Psoas muscle (tissue), 8 donors: ENCODE results near the gene PPFIA1. TPM values are rescaled to one million over a fixed set of nuclear protein-coding genes. Genes with fewer than 3 reads are reported as not detected.

Source experiments
- ATAC-seq, 4 donors: fragments of 200-7000 bp; cut with Tn5 transposase; one replicate each; pipeline ENCODE4 v1.9.1; 2020; ENCODE audit warnings: moderate library complexity in 3 of 4, mild to moderate bottlenecking in 2 of 4
- DNase-seq, 2 donors: peaks; one replicate each; pipeline ENCODE4 v3.0.0-alpha.2; 2020
- H3K27ac ChIP-seq: fragments of 200-600 bp; one replicate; pipeline ENCODE4 v1.8.0; 2022
- H3K27me3 ChIP-seq, 3 donors: fragments of 200-600 bp in 1 of 3; one replicate each; pipeline versions ENCODE4 v1.6.1 to v1.8.0; 2013 to 2022; ENCODE audit warnings: low read length in 2 of 3, mild to moderate bottlenecking in 2 of 3, moderate library complexity in 1 of 3; ENCODE audit not compliant: insufficient read depth in 3 of 3
- H3K36me3 ChIP-seq, 2 donors: fragments of 200-600 bp in 1 of 2; one replicate each; pipeline versions ENCODE4 v1.6.1 to v1.8.0; 2013 to 2022; ENCODE audit warnings: low read depth in 1 of 2, mild to moderate bottlenecking in 1 of 2, moderate library complexity in 1 of 2; ENCODE audit not compliant: insufficient read depth in 1 of 2
- H3K4me1 ChIP-seq: fragments of 200-600 bp; one replicate; pipeline ENCODE4 v1.8.0; 2022
- H3K4me3 ChIP-seq: fragments of 200-600 bp; one replicate; pipeline ENCODE4 v1.8.0; 2022; ENCODE audit warnings: mild to moderate bottlenecking
- H3K9me3 ChIP-seq: fragments of 200-600 bp; one replicate; pipeline ENCODE4 v1.8.0; 2022
- WGBS, 3 donors: extraction: QIAGEN DNeasy Blood & Tissue Kit; methylation state at CpG; one replicate each; pipeline versions ENCODE4 v1.1.6 to v1.1.7; 2013; 5-methylcytosine and 5-hydroxymethylcytosine counted together
- intact Hi-C, 2 donors: fragments of 100-400 bp; cut with DNase I; formaldehyde crosslinking; loops; one replicate each; pipeline versions ENCODE4 v1.11.0 to v1.14.2; 2022
- polyA plus RNA-seq, 3 donors: library from polyadenylated mRNA; stranded (reverse); fragments of 200-250 nt; gene quantifications; one replicate each; pipeline ENCODE4 v1.2.3, GENCODE V29; 2013
- total RNA-seq, 4 donors: library from RNA; stranded (reverse); fragmentation: NEBNext Ultra II Directional in 2 of 4; extraction: Animal tissue kit (Norgen Biotek cat#: 25700) in 2 of 4; gene quantifications; one replicate each; pipeline versions ENCODE4 v1.2.1 to v1.2.4, GENCODE V29; 2021 to 2023
- TF ChIP-seq, protein P1 (sequence below): fragments of 200-600 bp; IDR thresholded peaks from one replicate; pipeline ENCODE4 v1.8.0; 2022; ENCODE audit warnings: antibody characterized with exemption
- donor health status: healthy with polysubstance abuse.
- donor health status: DM: no; HTN: no; CAD: no; lungs with moderate emphysema.
- donor health status: Bipolar disorder and iron deficiency.
- donor health status: healthy.
- donor health status: DM: yes; HTN: yes; CAD: no.
- donor health status: DM: no; HTN: no; CAD: no.
- donor health status: DM: no; HTN: no; CAD: no.
- donor health status: DM: yes; HTN: yes; CAD: no.

Gene PPFIA1
- total and polyA plus RNA-seq, 7 donors: 16.7 to 49.5 (median 34.3) TPM

DNA sequence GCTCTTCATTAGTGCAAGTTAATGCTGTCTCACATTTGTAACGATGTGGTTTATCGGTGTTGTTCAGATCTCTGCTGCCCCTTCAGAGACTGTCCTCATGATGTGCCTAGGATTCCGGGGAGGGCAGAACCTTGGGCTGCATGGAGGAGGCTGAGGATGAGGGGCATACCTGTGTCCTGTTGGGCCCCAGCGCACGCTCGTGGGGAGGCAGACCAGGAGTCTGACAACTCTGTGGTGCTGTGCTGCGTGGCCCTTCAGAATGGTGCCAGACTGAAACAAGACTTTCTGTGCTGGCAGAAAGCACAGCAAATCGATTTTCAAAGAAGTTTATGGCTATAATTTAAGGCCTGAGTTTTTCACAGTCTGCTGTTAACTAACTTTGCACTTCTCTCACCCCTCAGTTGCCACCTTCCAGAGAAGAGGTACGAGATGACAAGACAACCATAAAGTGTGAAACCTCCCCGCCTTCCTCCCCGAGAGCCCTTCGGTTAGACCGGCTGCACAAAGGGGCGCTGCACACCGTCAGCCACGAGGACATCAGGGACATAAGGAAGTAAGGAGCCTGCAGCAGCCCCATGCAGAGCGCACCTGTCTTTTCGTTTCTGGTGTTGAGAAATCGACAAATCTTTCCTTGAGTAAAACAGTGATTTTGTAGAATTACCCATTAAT is 83.5 kb downstream of the PPFIA1 start:
- Histone ChIP-seq H3K4me3 (no peak overlapping the region), H3K36me3 (peaks cover 10 to 94% of the 10 kb centered on the region in 2 donors), H3K27me3 (no peaks in the 10 kb centered on the region), H3K9me3 (no peaks in the 10 kb centered on the region), H3K27ac (no peak overlapping the region), H3K4me1 (no peaks in the 10 kb centered on the region)
- intact Hi-C loops: no loop called here
- DNase-seq (no peak), ATAC-seq (no peak)
- WGBS, 3 donors: 71 to 77% (median 74%) methylated on average over 19 of the region's 19 CpGs
- TF ChIP-seq, protein P1, sequence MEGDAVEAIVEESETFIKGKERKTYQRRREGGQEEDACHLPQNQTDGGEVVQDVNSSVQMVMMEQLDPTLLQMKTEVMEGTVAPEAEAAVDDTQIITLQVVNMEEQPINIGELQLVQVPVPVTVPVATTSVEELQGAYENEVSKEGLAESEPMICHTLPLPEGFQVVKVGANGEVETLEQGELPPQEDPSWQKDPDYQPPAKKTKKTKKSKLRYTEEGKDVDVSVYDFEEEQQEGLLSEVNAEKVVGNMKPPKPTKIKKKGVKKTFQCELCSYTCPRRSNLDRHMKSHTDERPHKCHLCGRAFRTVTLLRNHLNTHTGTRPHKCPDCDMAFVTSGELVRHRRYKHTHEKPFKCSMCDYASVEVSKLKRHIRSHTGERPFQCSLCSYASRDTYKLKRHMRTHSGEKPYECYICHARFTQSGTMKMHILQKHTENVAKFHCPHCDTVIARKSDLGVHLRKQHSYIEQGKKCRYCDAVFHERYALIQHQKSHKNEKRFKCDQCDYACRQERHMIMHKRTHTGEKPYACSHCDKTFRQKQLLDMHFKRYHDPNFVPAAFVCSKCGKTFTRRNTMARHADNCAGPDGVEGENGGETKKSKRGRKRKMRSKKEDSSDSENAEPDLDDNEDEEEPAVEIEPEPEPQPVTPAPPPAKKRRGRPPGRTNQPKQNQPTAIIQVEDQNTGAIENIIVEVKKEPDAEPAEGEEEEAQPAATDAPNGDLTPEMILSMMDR: no peak

DNA sequence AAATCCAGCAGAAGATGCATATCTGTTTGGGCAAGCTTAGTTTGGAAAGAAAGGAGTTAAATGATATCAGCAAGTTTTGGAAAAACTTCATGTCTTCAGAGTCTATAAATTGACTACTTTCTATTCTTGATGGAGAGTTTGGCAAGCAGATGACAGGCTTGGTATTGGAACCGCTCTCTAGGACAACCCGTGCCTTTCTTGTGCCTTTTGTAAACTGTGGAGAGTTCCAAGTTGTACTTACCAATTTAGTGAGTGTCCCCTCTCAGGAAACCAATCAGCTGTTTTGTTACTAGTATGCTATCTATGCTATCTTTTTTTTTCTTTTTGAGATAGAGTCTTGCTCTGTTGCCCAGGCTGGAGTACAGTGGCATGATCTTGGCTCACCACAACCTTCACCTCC is 84.1 kb downstream of the PPFIA1 start:
- Histone ChIP-seq H3K9me3 (no peaks in the 10 kb centered on the region), H3K27ac (no peak overlapping the region), H3K4me3 (no peak overlapping the region), H3K4me1 (no peaks in the 10 kb centered on the region), H3K27me3 (no peaks in the 10 kb centered on the region), H3K36me3 (peaks cover 10 to 94% of the 10 kb centered on the region in 2 donors)
- ATAC-seq (no peak), DNase-seq (no peak)
- TF ChIP-seq, protein P1: no peak
- WGBS, 3 donors: 54 to 94% (median 84%) methylated on average over 2 of the region's 2 CpGs
- intact Hi-C loops: no loop called here

DNA sequence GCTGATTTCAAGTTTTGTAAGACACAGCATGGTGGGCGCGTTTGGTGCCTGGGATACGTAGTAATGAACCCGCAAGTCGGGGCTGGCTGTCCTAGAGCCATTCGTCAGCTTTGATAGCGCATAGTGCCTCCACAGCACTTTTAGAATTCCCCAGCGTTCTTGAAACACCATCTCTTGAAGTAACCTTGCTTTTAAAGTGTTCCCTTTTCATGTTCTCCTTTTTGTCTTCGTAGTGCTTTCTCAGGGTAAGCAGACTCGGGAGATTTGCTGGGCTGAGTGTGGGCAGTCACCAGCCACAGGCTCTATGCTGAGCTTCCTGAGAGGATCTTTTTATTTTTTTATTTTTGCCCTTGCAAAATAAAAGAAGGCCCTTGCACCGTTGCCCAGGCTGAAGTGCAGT is 88.3 kb downstream of the PPFIA1 start:
- Histone ChIP-seq H3K27me3 (no peaks in the 10 kb centered on the region), H3K27ac (no peak overlapping the region), H3K4me1 (no peaks in the 10 kb centered on the region), H3K9me3 (no peaks in the 10 kb centered on the region), H3K4me3 (no peak overlapping the region), H3K36me3 (peaks cover 10 to 94% of the 10 kb centered on the region in 2 donors)
- intact Hi-C loops: no loop called here
- WGBS, 3 donors: 87 to 97% (median 95%) methylated on average over 11 of the region's 11 CpGs
- no peak for ATAC-seq
- TF ChIP-seq, protein P1: no peak
- no peak for DNase-seq

DNA sequence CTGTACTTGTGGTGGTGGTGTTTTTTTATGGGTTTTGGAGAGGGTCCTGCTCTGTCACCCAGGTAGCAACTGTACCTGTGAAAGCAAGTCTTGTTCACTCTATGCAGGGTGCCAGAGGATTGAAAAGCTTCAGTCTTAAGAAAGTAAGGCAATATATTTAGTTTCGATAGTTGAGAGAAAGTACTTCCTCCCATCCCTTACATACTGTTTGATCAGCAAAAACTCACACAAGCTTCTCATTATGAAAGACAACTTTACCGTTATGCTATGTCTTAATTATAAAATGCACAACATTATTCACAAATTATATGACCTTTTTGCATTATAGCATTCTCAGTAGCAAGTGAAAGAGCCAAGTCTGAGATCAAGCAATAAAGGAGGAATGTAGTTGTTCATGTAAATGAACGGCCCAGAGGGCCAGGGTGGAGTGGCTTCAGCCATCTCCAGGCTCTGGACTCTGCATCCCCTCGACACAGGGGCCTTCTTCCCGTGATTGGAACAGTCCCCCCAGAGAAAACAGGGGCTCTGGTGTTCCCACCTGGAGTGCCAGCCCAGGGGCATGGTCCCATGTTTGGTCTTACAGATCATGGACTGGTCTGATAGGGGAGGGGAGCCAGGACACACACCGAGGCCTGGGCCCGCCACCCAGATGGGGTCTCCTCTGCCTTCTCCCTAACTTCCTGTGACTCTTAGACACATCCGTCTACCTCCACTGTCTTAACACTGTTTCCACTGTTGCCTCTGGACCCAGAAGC is 89.1 kb downstream of the PPFIA1 start:
- H3K4me3 ChIP-seq: no peak overlapping the region
- 91 to 92% (median 91%) methylated on average over 8 of the region's 8 CpGs for WGBS, 3 donors
- TF ChIP-seq, protein P1: no peak
- H3K4me1 ChIP-seq: no peaks in the 10 kb centered on the region
- H3K9me3 ChIP-seq: no peaks in the 10 kb centered on the region
- peaks cover 10 to 94% of the 10 kb centered on the region in 2 donors for H3K36me3 ChIP-seq
- DNase-seq (no peak), ATAC-seq (no peak)
- no peaks in the 10 kb centered on the region for H3K27me3 ChIP-seq
- intact Hi-C loops: no loop called here
- no peak overlapping the region for H3K27ac ChIP-seq
